ENCODE measurements around the gene MRPL54.
"Not testable (repeated sequence)": the region's sequence is repeated elsewhere in the genome, so short reads cannot be mapped to it uniquely, and the experiment has no call there.

The MRPL54 gene

GRCh38 chr19:3743486-3743885 is 19.0 kb upstream of the MRPL54 start:
- no peak for DNase-seq

GRCh38 chr19:3745363-3746045 is 17.0 kb upstream of the MRPL54 start:
- no peak for DNase-seq

GRCh38 chr19:3746371-3747056 is 16.0 kb upstream of the MRPL54 start:
- no peak for DNase-seq

GRCh38 chr19:3748965-3749364 is 13.5 kb upstream of the MRPL54 start:
- no peak for DNase-seq

GRCh38 chr19:3750211-3750610 is 12.3 kb upstream of the MRPL54 start:
- DNase-seq = no peak

GRCh38 chr19:3751236-3751635 is 11.2 kb upstream of the MRPL54 start:
- DNase-seq = no peak

- no peak for DNase-seq
Observed at GRCh38 chr19:3752492-3752891, 10.0 kb upstream of the MRPL54 start.

GRCh38 chr19:3753631-3754410 is 8.7 kb upstream of the MRPL54 start:
- no peak for DNase-seq

GRCh38 chr19:3757705-3758104 is 4.8 kb upstream of the MRPL54 start:
- DNase-seq = not testable (repeated sequence)

- DNase-seq = not testable (repeated sequence)
Observed at GRCh38 chr19:3758297-3758696, 4.2 kb upstream of the MRPL54 start.

GRCh38 chr19:3759482-3760254 is 2.8 kb upstream of the MRPL54 start:
- DNase-seq = no peak

GRCh38 chr19:3760871-3761361 is 1.6 kb upstream of the MRPL54 start:
- DNase-seq = no peak

GRCh38 chr19:3761382-3762129 is 926 bp upstream of the MRPL54 start, which contains the start of gene APBA3:
APBA3 (minus strand) TSS chr19:3761692; CDS start chr19:3760264, 1,428 bp downstream.
- peak; percentile 71 for DNase-seq

GRCh38 chr19:3762130-3762473 is 380 bp upstream of the MRPL54 start:
- no peak for DNase-seq

- DNase-seq = no peak
Observed at GRCh38 chr19:3765121-3765520, 2.6 kb downstream of the MRPL54 start.

- DNase-seq = not testable (repeated sequence)
Observed at GRCh38 chr19:3765757-3766156, 3.3 kb downstream of the MRPL54 start.

GRCh38 chr19:3766520-3766919 is 4.0 kb downstream of the MRPL54 start:
- no peak for DNase-seq

- no peak for DNase-seq
Observed at GRCh38 chr19:3767050-3767449, 4.6 kb downstream of the MRPL54 start.

- DNase-seq = no peak
Observed at GRCh38 chr19:3768015-3768747, 5.7 kb downstream of the MRPL54 start.

GRCh38 chr19:3768748-3769099 is 6.2 kb downstream of the MRPL54 start:
- DNase-seq = no peak

GRCh38 chr19:3769494-3769893 is 7.0 kb downstream of the MRPL54 start:
- DNase-seq = no peak

Measured in DMS153 (cell line).